Measurements from ENCODE around the gene TSPAN6. TPM values are rescaled to one million over a fixed set of nuclear protein-coding genes. Genes with fewer than 3 reads are reported as not detected.

Gene TSPAN6
- total RNA-seq, 1 donor from 2014 or later, result 52.2 TPM

DNA sequence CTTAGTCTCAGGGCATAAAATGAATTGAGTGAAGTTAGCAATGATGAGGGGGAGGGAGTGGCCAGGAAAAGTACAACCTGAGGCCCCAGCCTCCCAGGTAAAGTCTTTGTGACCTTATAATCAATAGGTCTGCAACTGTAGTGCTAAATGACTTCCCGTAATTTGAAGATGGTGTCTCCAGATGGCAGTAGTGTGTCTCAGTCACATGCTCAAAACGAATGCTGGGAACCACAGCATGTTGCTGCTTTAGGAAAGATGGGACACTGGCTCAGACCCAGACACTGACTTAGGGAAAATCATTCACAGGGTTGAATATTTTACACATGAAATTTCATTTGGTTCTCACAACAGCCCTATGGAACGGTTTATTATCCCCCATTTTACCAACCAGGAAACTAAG lies 17.7 kb upstream of the TSPAN6 start:
- Mint-ChIP-seq H3K27me3 (ENCODE audit: unreplicated experiment) (no peaks in the 10 kb centered on the region), H3K9me3 (ENCODE audit: unreplicated experiment) (no peaks in the 10 kb centered on the region), H3K4me3 (ENCODE audit: unreplicated experiment) (no peak overlapping the region), H3K4me1 (ENCODE audit: unreplicated experiment) (peaks cover 19% of the 10 kb centered on the region), H3K36me3 (ENCODE audit: low read depth, unreplicated experiment) (no peaks in the 10 kb centered on the region), H3K27ac (ENCODE audit: unreplicated experiment) (no peak overlapping the region)
- DNase-seq (ENCODE audit: low spot score), result no peak
- TF ChIP-seq CTCF (IDR thresholded peaks at IDR 0.05; ENCODE audit: unreplicated experiment), result no peak

DNA sequence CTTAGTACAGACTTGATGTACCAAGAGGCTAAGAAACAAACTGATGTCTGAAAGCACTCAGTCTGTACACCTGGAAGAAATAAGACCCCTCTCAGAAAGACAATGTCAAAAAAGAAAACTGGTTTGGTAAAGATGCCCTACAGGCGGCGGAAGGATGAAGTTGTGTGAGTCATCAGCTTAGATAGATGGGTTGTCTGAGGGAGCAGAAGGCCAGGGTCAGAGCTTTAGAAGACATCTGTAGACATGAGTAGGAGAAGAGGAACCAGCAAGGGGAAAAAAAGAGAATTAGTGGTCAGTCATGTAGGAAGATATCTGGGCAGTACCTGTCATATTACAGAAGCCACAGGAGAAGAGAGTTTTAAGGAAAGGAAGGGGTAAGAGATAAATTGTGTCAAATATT lies 15.7 kb upstream of the TSPAN6 start:
- H3K27ac Mint-ChIP-seq (ENCODE audit: unreplicated experiment), result no peak overlapping the region
- no peak for TF ChIP-seq CTCF (IDR thresholded peaks at IDR 0.05; ENCODE audit: unreplicated experiment)
- H3K4me3 Mint-ChIP-seq (ENCODE audit: unreplicated experiment), result no peak overlapping the region
- DNase-seq (ENCODE audit: low spot score), result no peak
- H3K27me3 Mint-ChIP-seq (ENCODE audit: unreplicated experiment), result no peaks in the 10 kb centered on the region
- peaks cover 10% of the 10 kb centered on the region for H3K4me1 Mint-ChIP-seq (ENCODE audit: unreplicated experiment)
- H3K9me3 Mint-ChIP-seq (ENCODE audit: unreplicated experiment), result no peaks in the 10 kb centered on the region
- no peaks in the 10 kb centered on the region for H3K36me3 Mint-ChIP-seq (ENCODE audit: low read depth, unreplicated experiment)

DNA sequence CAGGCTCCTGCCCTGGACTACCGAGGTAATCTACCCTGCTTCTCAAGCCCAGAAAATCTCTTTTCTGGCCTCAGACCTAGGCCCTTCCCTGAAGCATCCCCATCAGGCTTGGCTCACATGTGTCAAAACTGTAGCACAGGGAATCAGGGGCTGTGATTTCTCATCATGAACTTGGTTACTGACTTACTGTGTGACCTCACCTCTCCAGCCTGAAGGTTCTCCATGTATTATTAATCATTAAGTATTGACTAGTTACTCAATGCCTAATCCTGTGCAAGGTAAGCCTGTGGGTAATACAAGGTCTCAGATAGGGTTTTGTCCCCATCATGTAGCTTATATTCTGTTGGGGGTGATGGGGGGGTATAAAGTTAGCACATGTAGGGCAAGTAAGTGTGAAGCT lies 14.2 kb upstream of the TSPAN6 start:
- Mint-ChIP-seq H3K4me3 (ENCODE audit: unreplicated experiment) (no peak overlapping the region), H3K27me3 (ENCODE audit: unreplicated experiment) (no peaks in the 10 kb centered on the region), H3K27ac (ENCODE audit: unreplicated experiment) (peak overlapping the region; percentile 42), H3K9me3 (ENCODE audit: unreplicated experiment) (no peaks in the 10 kb centered on the region), H3K4me1 (ENCODE audit: unreplicated experiment) (peaks cover 10% of the 10 kb centered on the region), H3K36me3 (ENCODE audit: low read depth, unreplicated experiment) (no peaks in the 10 kb centered on the region)
- DNase-seq (ENCODE audit: low spot score), result no peak
- no peak for TF ChIP-seq CTCF (IDR thresholded peaks at IDR 0.05; ENCODE audit: unreplicated experiment)

DNA sequence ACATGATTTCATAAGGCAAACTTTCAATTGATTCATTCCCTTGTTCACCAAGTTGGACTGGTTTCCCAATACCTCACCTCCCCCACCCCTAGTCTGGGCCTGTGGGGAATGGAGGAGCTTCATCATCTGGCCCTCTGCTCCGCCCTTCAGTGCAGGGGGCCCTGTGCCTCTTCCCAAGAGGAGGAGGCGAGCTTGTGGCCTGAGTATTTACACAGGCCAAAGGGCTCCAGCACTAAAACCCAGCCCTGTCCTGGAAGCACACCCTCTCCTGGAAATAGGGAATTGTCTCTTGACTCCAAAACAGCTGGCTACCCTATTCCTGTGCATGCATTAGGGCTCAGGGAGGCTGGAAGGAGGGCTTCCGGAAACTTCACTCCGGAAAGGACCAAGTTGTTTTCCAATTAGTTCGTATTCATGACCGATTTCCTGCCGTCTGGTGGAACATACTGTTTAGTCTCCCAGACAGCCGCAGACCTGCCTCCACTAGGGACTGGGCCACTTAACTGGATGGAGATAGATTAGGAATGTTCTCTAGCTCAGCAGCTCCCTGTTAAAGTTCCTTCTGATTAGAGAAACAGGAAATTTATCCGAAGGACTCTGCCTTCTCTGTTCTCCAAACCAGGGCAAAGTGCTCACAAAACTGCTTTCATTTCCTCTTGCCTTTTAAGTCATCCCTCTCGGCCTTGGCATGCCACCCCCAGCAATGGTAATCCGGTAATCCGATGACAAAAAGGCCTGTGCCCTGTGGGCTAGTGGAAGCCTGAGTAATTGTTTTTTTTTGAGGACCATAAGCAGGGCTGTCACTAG lies 13.1 kb upstream of the TSPAN6 start:
- no peak overlapping the region for H3K4me3 Mint-ChIP-seq (ENCODE audit: unreplicated experiment)
- TF ChIP-seq CTCF (IDR thresholded peaks at IDR 0.05; ENCODE audit: unreplicated experiment), result no peak
- no peaks in the 10 kb centered on the region for H3K9me3 Mint-ChIP-seq (ENCODE audit: unreplicated experiment)
- DNase-seq (ENCODE audit: low spot score), result peak; percentile 6
- H3K4me1 Mint-ChIP-seq (ENCODE audit: unreplicated experiment), result peaks cover 13% of the 10 kb centered on the region
- no peaks in the 10 kb centered on the region for H3K36me3 Mint-ChIP-seq (ENCODE audit: low read depth, unreplicated experiment)
- peaks cover 2% of the 10 kb centered on the region for H3K27me3 Mint-ChIP-seq (ENCODE audit: unreplicated experiment)
- H3K27ac Mint-ChIP-seq (ENCODE audit: unreplicated experiment), result peak overlapping the region; percentile 61

All from endothelial cell (in vitro differentiated cells).